ENCODE measurements around the gene SLC35E1. TPM values are rescaled to one million over a fixed set of nuclear protein-coding genes. Genes with fewer than 3 reads are reported as not detected.

The SLC35E1 gene
- total and polyA plus RNA-seq, 2 experiments from 2014 or later = 35.7 to 43.2 TPM

DNA sequence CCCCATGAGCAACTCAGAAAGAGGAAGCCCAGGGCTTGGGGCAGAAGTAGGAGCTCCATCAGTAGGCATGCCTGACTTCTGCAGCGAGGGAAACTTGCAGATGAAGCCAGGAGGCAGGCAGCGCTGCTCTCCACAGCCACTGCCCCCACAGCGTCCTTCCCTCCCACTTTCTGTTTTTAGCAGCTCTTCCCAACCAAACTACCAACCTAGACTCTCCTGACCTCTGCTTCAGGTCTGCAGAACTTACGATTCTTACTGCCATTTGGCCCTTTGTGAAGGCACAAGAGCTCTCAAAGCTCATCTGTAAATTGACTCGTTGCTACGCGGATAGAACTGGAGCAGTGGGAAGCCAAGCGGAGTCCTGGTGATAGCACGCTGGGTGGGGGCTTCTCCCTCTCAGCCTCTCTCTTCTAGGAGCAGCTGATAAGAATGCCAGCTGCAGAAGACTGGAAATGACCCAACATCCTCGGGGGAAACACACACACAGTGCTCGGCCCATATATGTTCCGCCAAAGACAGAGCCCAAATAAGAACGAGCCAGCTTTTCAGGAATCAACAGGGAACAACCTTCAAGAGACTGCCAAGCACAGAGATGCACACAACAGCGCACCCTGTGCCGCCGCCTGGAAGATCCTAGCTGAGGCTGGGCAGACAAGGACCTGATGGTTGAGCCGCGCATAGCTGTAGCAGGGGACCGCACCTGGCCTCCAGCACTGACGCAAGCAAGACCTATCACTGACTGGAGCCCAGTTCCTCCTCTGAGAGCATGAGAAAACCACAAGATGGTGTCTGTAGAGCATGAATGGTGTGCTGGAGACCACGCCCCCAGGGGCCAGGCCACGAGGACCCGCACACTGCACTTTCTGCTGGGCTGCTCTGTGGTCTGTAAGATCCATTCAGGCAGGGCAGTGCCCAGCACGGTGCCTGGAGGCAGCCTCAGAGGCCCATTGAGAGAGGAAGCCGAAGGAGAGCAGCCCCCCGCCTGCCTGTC, 15.9 kb upstream of the SLC35E1 start:
- H3K36me3 ChIP-seq (ENCODE audit: low read depth) = no peaks in the 10 kb centered on the region
- peaks cover 100% of the 10 kb centered on the region for H3K79me2 ChIP-seq (ENCODE audit: insufficient read depth)
- H3K4me3 ChIP-seq = no peak overlapping the region
- H3K4me2 ChIP-seq (ENCODE audit: unreplicated experiment) = peak overlapping the region; percentile 22
- H3K9me2 ChIP-seq (ENCODE audit: insufficient read depth) = no peaks in the 10 kb centered on the region
- peaks cover 35% of the 10 kb centered on the region for H3K4me1 ChIP-seq (ENCODE audit: insufficient read depth)
- no peak overlapping the region for H3K9ac ChIP-seq
- WGBS, 2 experiments (ENCODE audit: low coverage in 1 of 2, low lambda C conversion rate in 2 of 2, missing lambda C conversion rate in 2 of 2) = 32 to 37% methylated on average over 26 of the region's 26 CpGs
- in situ Hi-C loops (cut with MboI) = no loop called here
- H3K9me3 ChIP-seq (ENCODE audit: low read depth) = no peaks in the 10 kb centered on the region
- DNase-seq = no peak
- no peak overlapping the region for H2AFZ ChIP-seq
- H4K20me1 ChIP-seq (ENCODE audit: insufficient read depth) = peaks cover 36% of the 10 kb centered on the region
- H3K27ac ChIP-seq = no peak overlapping the region
- H3K27me3 ChIP-seq (replicated peaks; ENCODE audit: insufficient read depth) = no peaks in the 10 kb centered on the region
- H3F3A ChIP-seq (ENCODE audit: insufficient read depth) = peaks cover 10% of the 10 kb centered on the region
- TF ChIP-seq EZH2 (IDR thresholded peaks at IDR 0.05; ENCODE audit: insufficient read depth, poor library complexity, severe bottlenecking) (no peak), EZH2phosphoT487 (IDR thresholded peaks at IDR 0.05; ENCODE audit: insufficient read depth, low read depth) (no peak)

DNA sequence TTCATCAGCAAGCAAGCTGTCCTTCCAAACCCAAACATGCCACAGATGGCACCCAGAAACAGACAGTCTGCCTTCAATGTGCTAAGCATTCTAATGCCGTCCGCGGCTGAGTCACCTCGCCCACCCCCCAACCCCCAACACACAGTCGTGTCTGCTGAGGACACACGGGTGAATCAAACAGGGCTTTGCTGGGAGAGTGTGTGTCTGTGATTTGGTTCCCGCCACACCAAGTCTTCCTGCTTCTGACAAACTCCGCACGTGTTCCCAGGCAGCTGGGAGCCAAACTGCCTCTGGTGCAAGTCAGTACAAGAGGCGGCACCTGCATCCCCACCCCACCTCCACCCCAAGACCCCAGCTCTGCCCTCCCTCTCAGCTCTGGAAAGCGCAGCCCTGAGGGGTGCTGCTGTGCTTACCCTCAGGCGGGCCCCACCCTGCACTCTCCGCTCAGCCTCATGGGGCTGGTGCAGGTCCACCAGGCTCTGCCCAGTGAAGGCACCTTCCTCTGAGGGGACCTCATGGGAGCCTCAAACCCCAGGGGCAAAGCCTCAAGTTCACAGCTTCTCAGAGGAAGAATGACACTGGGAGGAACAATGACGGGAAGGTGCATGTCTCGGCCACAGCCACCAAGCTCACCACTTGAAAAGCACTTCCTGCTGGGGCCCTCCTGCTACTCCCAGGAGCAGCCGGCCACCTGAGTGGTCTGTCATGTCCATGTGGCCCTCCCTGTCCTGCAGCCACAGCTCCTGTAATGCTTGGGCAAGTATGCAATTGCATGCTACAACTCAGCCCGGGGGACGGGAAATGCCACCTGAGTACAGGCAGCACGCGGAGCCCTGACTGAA, 15.0 kb upstream of the SLC35E1 start:
- H3K9ac ChIP-seq = peak overlapping the region; percentile 39; the same call in 1 of the 2 replicates
- H3K9me2 ChIP-seq (ENCODE audit: insufficient read depth) = no peaks in the 10 kb centered on the region
- peaks cover 14% of the 10 kb centered on the region for H3F3A ChIP-seq (ENCODE audit: insufficient read depth)
- TF ChIP-seq EZH2 (IDR thresholded peaks at IDR 0.05; ENCODE audit: insufficient read depth, poor library complexity, severe bottlenecking) = no peak
- H3K79me2 ChIP-seq (ENCODE audit: insufficient read depth) = peaks cover 100% of the 10 kb centered on the region
- H2AFZ ChIP-seq = no peak overlapping the region
- H3K4me3 ChIP-seq = no peak overlapping the region
- peak overlapping the region; percentile 16; the same call in 1 of the 2 replicates for H3K27ac ChIP-seq
- in situ Hi-C loops (cut with MboI) = no loop called here
- no peaks in the 10 kb centered on the region for H3K9me3 ChIP-seq (ENCODE audit: low read depth)
- peaks cover 36% of the 10 kb centered on the region for H4K20me1 ChIP-seq (ENCODE audit: insufficient read depth)
- peak overlapping the region; percentile 22 for H3K4me2 ChIP-seq (ENCODE audit: unreplicated experiment)
- peaks cover 35% of the 10 kb centered on the region for H3K4me1 ChIP-seq (ENCODE audit: insufficient read depth)
- WGBS, 2 experiments (ENCODE audit: low coverage in 1 of 2, low lambda C conversion rate in 2 of 2, missing lambda C conversion rate in 2 of 2) = 34 to 38% methylated on average over 18 to 20 of the region's 20 CpGs
- DNase-seq = peak; percentile 80
- no peaks in the 10 kb centered on the region for H3K36me3 ChIP-seq (ENCODE audit: low read depth)
- no peaks in the 10 kb centered on the region for H3K27me3 ChIP-seq (replicated peaks; ENCODE audit: insufficient read depth)

DNA sequence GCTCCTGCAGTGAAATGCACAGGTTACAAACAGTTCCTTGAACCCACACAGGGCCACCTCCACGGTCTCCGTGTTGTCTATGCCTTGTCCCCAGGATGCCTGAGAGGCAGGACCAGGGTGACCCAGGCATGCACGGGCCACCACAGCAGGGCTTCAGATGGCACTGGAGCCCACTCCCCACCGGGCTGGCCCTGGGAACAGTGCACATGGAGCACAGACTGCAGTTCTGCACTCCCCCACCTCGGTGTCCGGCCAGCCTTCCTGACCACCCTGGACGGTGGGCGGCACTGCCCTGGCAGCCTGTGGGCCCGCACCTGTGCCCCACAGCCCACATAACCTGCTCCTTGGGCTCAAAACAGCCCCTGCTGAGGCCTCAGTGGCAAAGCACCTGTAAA, 14.3 kb upstream of the SLC35E1 start:
- peaks cover 39% of the 10 kb centered on the region for H3K4me1 ChIP-seq (ENCODE audit: insufficient read depth)
- no peak for DNase-seq
- TF ChIP-seq EZH2 (IDR thresholded peaks at IDR 0.05; ENCODE audit: insufficient read depth, poor library complexity, severe bottlenecking) = no peak
- no peak for TF ChIP-seq EZH2phosphoT487 (IDR thresholded peaks at IDR 0.05; ENCODE audit: insufficient read depth, low read depth)
- peaks cover 36% of the 10 kb centered on the region for H4K20me1 ChIP-seq (ENCODE audit: insufficient read depth)
- peaks cover 14% of the 10 kb centered on the region for H3F3A ChIP-seq (ENCODE audit: insufficient read depth)
- H3K4me2 ChIP-seq (ENCODE audit: unreplicated experiment) = no peak overlapping the region
- no peaks in the 10 kb centered on the region for H3K9me3 ChIP-seq (ENCODE audit: low read depth)
- in situ Hi-C loops (cut with MboI) = no loop called here
- H2AFZ ChIP-seq = no peak overlapping the region
- peak overlapping the region; percentile 39; the same call in 1 of the 2 replicates for H3K9ac ChIP-seq
- H3K9me2 ChIP-seq (ENCODE audit: insufficient read depth) = no peaks in the 10 kb centered on the region
- no peaks in the 10 kb centered on the region for H3K36me3 ChIP-seq (ENCODE audit: low read depth)
- WGBS, 2 experiments (ENCODE audit: low coverage in 1 of 2, low lambda C conversion rate in 2 of 2, missing lambda C conversion rate in 2 of 2) = 71 to 85% methylated on average over 9 of the region's 9 CpGs
- H3K27ac ChIP-seq = 0 out of 2 replicates have a peak overlapping the region, but pooled peaks have one; percentile 16
- peaks cover 100% of the 10 kb centered on the region for H3K79me2 ChIP-seq (ENCODE audit: insufficient read depth)
- H3K27me3 ChIP-seq (replicated peaks; ENCODE audit: insufficient read depth) = no peaks in the 10 kb centered on the region
- H3K4me3 ChIP-seq = no peak overlapping the region

- Histone ChIP-seq H3K4me1 (ENCODE audit: insufficient read depth) (peaks cover 44% of the 10 kb centered on the region), H3K27ac (no peak overlapping the region), H3K9me3 (ENCODE audit: low read depth) (no peaks in the 10 kb centered on the region), H3K4me2 (ENCODE audit: unreplicated experiment) (no peak overlapping the region), H3K27me3 (replicated peaks; ENCODE audit: insufficient read depth) (no peaks in the 10 kb centered on the region), H3F3A (ENCODE audit: insufficient read depth) (peaks cover 14% of the 10 kb centered on the region), H4K20me1 (ENCODE audit: insufficient read depth) (peaks cover 36% of the 10 kb centered on the region), H3K9ac (no peak overlapping the region), H2AFZ (no peak overlapping the region), H3K36me3 (ENCODE audit: low read depth) (no peaks in the 10 kb centered on the region), H3K9me2 (ENCODE audit: insufficient read depth) (no peaks in the 10 kb centered on the region), H3K79me2 (ENCODE audit: insufficient read depth) (peaks cover 100% of the 10 kb centered on the region), H3K4me3 (no peak overlapping the region)
- WGBS, 2 experiments (ENCODE audit: low coverage in 1 of 2, low lambda C conversion rate in 2 of 2, missing lambda C conversion rate in 2 of 2) = 96 to 97% methylated on average over 11 of the region's 11 CpGs
- in situ Hi-C loops (cut with MboI) = no loop called here
- TF ChIP-seq EZH2phosphoT487 (IDR thresholded peaks at IDR 0.05; ENCODE audit: insufficient read depth, low read depth) (no peak), EZH2 (IDR thresholded peaks at IDR 0.05; ENCODE audit: insufficient read depth, poor library complexity, severe bottlenecking) (no peak)
- DNase-seq = no peak
Measured at GRCh38 chr19:16585808-16586476, 13.7 kb upstream of the SLC35E1 start.
